H1 (cell line): ENCODE results near the gene RASA4B.

Experiments
- CTCF ChIP-seq, 3 experiments: IDR thresholded peaks; 1 replicate in 2 of 3; 2 replicates in 1 of 3; pipeline versions ENCODE4 v1.5.1 to v1.6.1; 2011; ENCODE audit warnings: low read length in 3 of 3, mild to moderate bottlenecking in 3 of 3, inconsistent platforms in 2 of 3, low read depth in 1 of 3, moderate library complexity in 1 of 3; ENCODE audit not compliant: insufficient read depth in 1 of 3; ENCODE audit errors: control extremely low read depth in 1 of 3
- EP300 ChIP-seq, 2 experiments: IDR thresholded peaks; 1 replicate in 1 of 2; 2 replicates in 1 of 2; pipeline ENCODE4 v1.6.1; 2011 to 2012; ENCODE audit warnings: low read depth in 2 of 2, low read length in 2 of 2, mild to moderate bottlenecking in 2 of 2, borderline replicate concordance in 1 of 2, inconsistent platforms in 1 of 2, moderate library complexity in 1 of 2
- EZH2 ChIP-seq: fragments of 200-600 bp; sonication (generic); IDR thresholded peaks from 2 replicates; pipeline ENCODE4 v1.7.1; 2012; ENCODE audit warnings: low read depth, mild to moderate bottlenecking, moderate library complexity, low read length, inconsistent platforms; ENCODE audit not compliant: severe bottlenecking
- GTF2F1 ChIP-seq: IDR thresholded peaks from 2 replicates; pipeline ENCODE4 v1.6.1; 2012; ENCODE audit warnings: low read depth, low read length, improper control_type of control experiment, borderline replicate concordance
- HDAC6 ChIP-seq: IDR thresholded peaks from one replicate; pipeline ENCODE4 v1.7.1; 2012; ENCODE audit warnings: low read depth, mild to moderate bottlenecking, inconsistent platforms, low read length, moderate library complexity
- NANOG ChIP-seq: IDR thresholded peaks from 2 replicates; pipeline ENCODE4 v1.6.1; 2011; ENCODE audit warnings: low read length, low read depth, mild to moderate bottlenecking, inconsistent platforms; ENCODE audit not compliant: insufficient read depth, poor library complexity, severe bottlenecking
- POLR2AphosphoS5 ChIP-seq: IDR thresholded peaks from 2 replicates; pipeline ENCODE4 v1.6.1; 2011; ENCODE audit warnings: low read depth, low read length
- POU5F1 ChIP-seq: IDR thresholded peaks from 2 replicates; pipeline ENCODE4 v1.6.1; 2011; ENCODE audit warnings: low read depth, mild to moderate bottlenecking, low read length, moderate library complexity
- SP1 ChIP-seq: IDR thresholded peaks from 2 replicates; pipeline ENCODE4 v1.6.1; 2011; ENCODE audit warnings: low read depth, low read length
- SRF ChIP-seq: IDR thresholded peaks from 2 replicates; pipeline ENCODE4 v1.6.1; 2011; ENCODE audit warnings: mild to moderate bottlenecking, low read depth, low read length, moderate library complexity
- TCF12 ChIP-seq: IDR thresholded peaks from 2 replicates; pipeline ENCODE4 v1.6.1; 2011; ENCODE audit warnings: low read depth, mild to moderate bottlenecking, low read length
- USF2 ChIP-seq: IDR thresholded peaks from 2 replicates; pipeline ENCODE4 v1.6.1; 2011; ENCODE audit warnings: low read length, improper control_type of control experiment

DNA sequence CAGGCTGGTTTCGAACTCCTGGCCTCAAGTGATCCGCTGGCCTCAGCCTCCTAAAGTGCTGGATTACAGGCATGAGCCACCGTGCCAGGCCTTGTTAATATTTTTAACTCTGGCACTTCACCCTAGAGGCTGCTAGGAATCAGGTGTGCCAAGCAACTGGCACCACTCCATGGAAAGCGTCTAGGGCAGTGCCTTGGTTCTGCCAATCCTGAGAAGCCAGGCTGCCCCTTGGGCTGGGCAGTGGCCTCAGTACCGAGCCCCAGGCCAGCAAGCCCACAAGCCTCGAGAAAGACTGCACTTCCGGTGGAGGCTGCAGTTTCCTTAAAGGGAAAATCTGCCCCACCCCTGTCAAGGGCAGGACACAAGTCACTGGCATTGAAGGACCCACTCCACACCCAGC, 64.3 kb downstream of the RASA4B start:
- TF ChIP-seq CTCF (IDR thresholded peaks at IDR 0.05; ENCODE audit: control extremely low read depth in 1 of 3, insufficient read depth in 1 of 3, low read depth in 1 of 3, low read length in 3 of 3): no peak
- no peak for TF ChIP-seq POLR2AphosphoS5
- no peak for TF ChIP-seq USF2
- TF ChIP-seq NANOG: no peak
- no peak for TF ChIP-seq HDAC6
- TF ChIP-seq EP300 (IDR thresholded peaks at IDR 0.05; ENCODE audit: borderline replicate concordance in 1 of 2, low read depth in 2 of 2, low read length in 2 of 2): no peak
- TF ChIP-seq SRF: no peak
- no peak for TF ChIP-seq SP1
- no peak for TF ChIP-seq POU5F1
- TF ChIP-seq TCF12: no peak
- no peak for TF ChIP-seq GTF2F1
- no peak for TF ChIP-seq EZH2
